T-helper 22 cell (primary cell): ENCODE data around the gene NXPH4.

Experiments
- DNase-seq: peaks from one replicate; pipeline ENCODE4 v3.0.0-alpha.2; 2020; ENCODE audit warnings: low read depth

The NXPH4 gene

GRCh38 chr12:57242691-57243454 lies 26.3 kb downstream of the NXPH4 start:
- DNase-seq, result peak; percentile 29

- DNase-seq, result peak; percentile 47
Observed at GRCh38 chr12:57243521-57244311, 27.1 kb downstream of the NXPH4 start.

GRCh38 chr12:57244312-57244696 lies 27.7 kb downstream of the NXPH4 start:
- no peak for DNase-seq

GRCh38 chr12:57247041-57247440 lies 30.4 kb downstream of the NXPH4 start:
- DNase-seq, result no peak

- DNase-seq, result no peak
Observed at GRCh38 chr12:57248934-57249742, 32.5 kb downstream of the NXPH4 start.

- no peak for DNase-seq
Observed at GRCh38 chr12:57250541-57250940, 33.9 kb downstream of the NXPH4 start.

GRCh38 chr12:57250956-57251355 lies 34.4 kb downstream of the NXPH4 start, which contains the start of gene STAC3:
Gene STAC3, minus strand, starts transcription at chr12:57251187. Its CDS starts 1,551 bp downstream, at chr12:57249636.
- DNase-seq, result no peak

- DNase-seq, result no peak
Observed at GRCh38 chr12:57254506-57255280, 38.1 kb downstream of the NXPH4 start.

GRCh38 chr12:57255916-57256315 lies 39.3 kb downstream of the NXPH4 start:
- no peak for DNase-seq

GRCh38 chr12:57258977-57259970 lies 42.7 kb downstream of the NXPH4 start:
- DNase-seq, result no peak

GRCh38 chr12:57260366-57260765 lies 43.8 kb downstream of the NXPH4 start:
- no peak for DNase-seq

GRCh38 chr12:57261428-57261865 lies 44.9 kb downstream of the NXPH4 start:
- DNase-seq, result no peak

- no peak for DNase-seq
Observed at GRCh38 chr12:57262126-57262822, 45.7 kb downstream of the NXPH4 start.

- DNase-seq, result no peak
Observed at GRCh38 chr12:57263096-57263495, 46.5 kb downstream of the NXPH4 start.

GRCh38 chr12:57266681-57267080 lies 50.1 kb downstream of the NXPH4 start:
- no peak for DNase-seq

GRCh38 chr12:57268264-57268663 lies 51.7 kb downstream of the NXPH4 start:
- DNase-seq, result no peak

GRCh38 chr12:57270966-57271470 lies 54.4 kb downstream of the NXPH4 start:
- no peak for DNase-seq

- no peak for DNase-seq
Observed at GRCh38 chr12:57272337-57273151, 56.0 kb downstream of the NXPH4 start.

GRCh38 chr12:57273516-57273915 lies 56.9 kb downstream of the NXPH4 start:
- no peak for DNase-seq
